Urothelium cell line (cell line): Measurements from ENCODE around the gene FXYD5.

Experiments used
- DNase-seq: peaks from one replicate; pipeline ENCODE4 v3.0.0; 2011; ENCODE audit warnings: low spot score, mixed read lengths
- FAIRE-seq: peaks from 2 replicates; lab custom pipeline; 2011; peaks lifted over from hg19 to GRCh38; lab: Jason Lieb, UNC

Gene FXYD5

GRCh38 chr19:35153701-35154524 lies 622 bp upstream of the FXYD5 start:
- DNase-seq (peak; percentile 80), FAIRE-seq (no peak)

DNA sequence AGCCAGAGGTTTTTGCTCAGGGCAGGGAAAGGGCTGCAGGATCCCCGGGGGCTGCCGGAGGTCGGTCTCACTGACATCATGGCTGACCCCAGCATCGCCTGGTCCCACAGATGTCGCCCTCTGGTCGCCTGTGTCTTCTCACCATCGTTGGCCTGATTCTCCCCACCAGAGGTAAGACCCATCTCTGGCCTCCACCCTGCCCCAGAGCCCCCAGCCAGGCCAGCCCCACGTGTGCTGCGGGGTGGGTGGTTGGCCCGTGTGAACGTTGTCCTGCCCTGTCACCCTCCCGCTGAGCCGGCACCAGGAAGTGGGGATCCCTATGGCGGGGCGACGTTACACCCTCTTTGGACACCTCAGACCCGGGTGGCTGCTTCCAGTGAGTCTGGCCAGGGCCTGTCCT lies 906 bp downstream of the FXYD5 start:
- FAIRE-seq = no peak

DNA sequence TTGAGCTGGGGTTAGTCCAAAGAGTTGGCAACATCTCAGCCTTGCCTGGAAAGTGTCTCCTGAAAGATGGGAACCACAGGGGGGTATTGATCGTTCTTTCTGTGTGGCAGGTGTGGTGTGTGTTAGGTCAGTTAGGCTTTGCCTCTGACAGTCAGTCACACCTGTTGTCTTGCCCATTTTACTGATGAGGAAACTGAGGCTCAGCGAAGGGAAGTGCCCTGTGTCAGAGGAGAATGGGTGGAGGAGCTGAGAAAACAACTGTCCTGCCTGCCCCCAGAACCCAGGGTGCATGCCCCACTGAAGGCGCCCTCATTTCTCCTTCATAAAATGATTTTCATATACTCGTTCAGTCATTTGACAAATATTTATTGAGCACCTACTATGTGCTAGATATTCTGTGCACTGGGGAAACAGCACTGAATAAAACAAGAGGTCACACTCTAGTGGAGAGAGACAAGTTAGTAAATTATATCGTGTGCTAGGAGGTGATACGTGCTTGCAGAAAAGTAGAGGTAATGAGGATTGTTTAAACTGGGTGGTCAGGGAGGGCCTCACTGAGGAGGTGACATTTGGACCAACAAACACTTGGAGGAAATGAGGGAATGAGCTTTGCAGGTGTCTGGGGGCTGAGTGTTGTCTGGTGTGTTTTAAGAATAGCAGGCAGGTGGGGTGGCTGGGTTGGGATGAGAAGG lies 1.6 kb downstream of the FXYD5 start:
- FAIRE-seq = no peak
- no peak for DNase-seq

More for the DNA sequence above, 906 bp downstream of the FXYD5 start:
- no peak for DNase-seq

GRCh38 chr19:35156673-35157014 lies 2.1 kb downstream of the FXYD5 start:
- DNase-seq = no peak

GRCh38 chr19:35157431-35157830 lies 2.9 kb downstream of the FXYD5 start:
- no peak for DNase-seq
- FAIRE-seq = no peak

More at GRCh38 chr19:35156673-35157014, 2.1 kb downstream of the FXYD5 start:
- FAIRE-seq = no peak

- FAIRE-seq (no peak), DNase-seq (no peak)
Measured at GRCh38 chr19:35159606-35160005, 5.1 kb downstream of the FXYD5 start.

GRCh38 chr19:35160629-35161433 lies 6.3 kb downstream of the FXYD5 start:
- FAIRE-seq (no peak), DNase-seq (no peak)

- DNase-seq (no peak), FAIRE-seq (no peak)
Measured at GRCh38 chr19:35161434-35161743, 6.9 kb downstream of the FXYD5 start.

GRCh38 chr19:35162471-35163326 lies 8.2 kb downstream of the FXYD5 start:
- DNase-seq (no peak), FAIRE-seq (no peak)

- no peak for FAIRE-seq
Measured at GRCh38 chr19:35164418-35164817, 9.9 kb downstream of the FXYD5 start.

GRCh38 chr19:35165200-35166058 lies 10.9 kb downstream of the FXYD5 start:
- no peak for DNase-seq
- FAIRE-seq = no peak

More at GRCh38 chr19:35164418-35164817, 9.9 kb downstream of the FXYD5 start:
- no peak for DNase-seq

GRCh38 chr19:35166100-35167063 lies 11.8 kb downstream of the FXYD5 start:
- FAIRE-seq (no peak), DNase-seq (no peak)

- DNase-seq = no peak
Measured at GRCh38 chr19:35167251-35168119, 12.9 kb downstream of the FXYD5 start.

GRCh38 chr19:35168196-35168595 lies 13.7 kb downstream of the FXYD5 start:
- no peak for FAIRE-seq

More at GRCh38 chr19:35167251-35168119, 12.9 kb downstream of the FXYD5 start:
- FAIRE-seq = no peak

GRCh38 chr19:35169221-35169995 lies 14.9 kb downstream of the FXYD5 start:
- no peak for FAIRE-seq
- DNase-seq = no peak

More at GRCh38 chr19:35168196-35168595, 13.7 kb downstream of the FXYD5 start:
- DNase-seq = no peak

- no peak for FAIRE-seq
- no peak for DNase-seq
Measured at GRCh38 chr19:35170359-35171061, 16.0 kb downstream of the FXYD5 start.
